ENCODE data around the gene ATF6B.
A peak's percentile ranks its signal among the peaks of the same experiment; 100 is the strongest.
"Not testable (repeated sequence)": the region's sequence is repeated elsewhere in the genome, so short reads cannot be mapped to it uniquely, and the experiment has no call there.

Gene ATF6B

DNA sequence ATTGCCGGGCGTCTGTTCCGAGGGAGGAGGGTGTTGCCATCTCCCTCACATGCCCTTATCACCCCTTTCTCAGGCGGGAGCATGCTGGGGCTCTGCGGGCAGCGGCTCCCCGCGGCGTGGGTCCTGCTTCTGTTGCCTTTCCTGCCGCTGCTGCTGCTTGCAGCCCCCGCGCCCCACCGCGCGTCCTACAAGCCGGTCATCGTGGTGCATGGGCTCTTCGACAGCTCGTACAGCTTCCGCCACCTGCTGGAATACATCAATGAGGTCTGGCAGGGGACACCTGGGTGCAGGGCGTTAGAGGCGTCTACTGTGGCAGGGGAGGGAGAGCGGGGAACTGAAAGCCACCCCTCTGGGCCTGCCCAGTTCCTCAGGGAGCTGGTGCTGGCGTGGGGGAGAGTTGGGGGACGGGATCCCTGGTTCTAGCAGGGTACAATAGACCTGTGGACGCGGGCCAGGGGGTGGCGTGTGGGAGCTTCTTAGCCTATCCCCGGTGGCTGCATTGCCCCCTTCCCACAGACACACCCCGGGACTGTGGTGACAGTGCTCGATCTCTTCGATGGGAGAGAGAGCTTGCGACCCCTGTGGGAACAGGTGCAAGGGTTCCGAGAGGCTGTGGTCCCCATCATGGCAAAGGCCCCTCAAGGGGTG, 26.6 kb upstream of the ATF6B start:
- peak; percentile 85 for DNase-seq (ENCODE audit: low spot score)

DNA sequence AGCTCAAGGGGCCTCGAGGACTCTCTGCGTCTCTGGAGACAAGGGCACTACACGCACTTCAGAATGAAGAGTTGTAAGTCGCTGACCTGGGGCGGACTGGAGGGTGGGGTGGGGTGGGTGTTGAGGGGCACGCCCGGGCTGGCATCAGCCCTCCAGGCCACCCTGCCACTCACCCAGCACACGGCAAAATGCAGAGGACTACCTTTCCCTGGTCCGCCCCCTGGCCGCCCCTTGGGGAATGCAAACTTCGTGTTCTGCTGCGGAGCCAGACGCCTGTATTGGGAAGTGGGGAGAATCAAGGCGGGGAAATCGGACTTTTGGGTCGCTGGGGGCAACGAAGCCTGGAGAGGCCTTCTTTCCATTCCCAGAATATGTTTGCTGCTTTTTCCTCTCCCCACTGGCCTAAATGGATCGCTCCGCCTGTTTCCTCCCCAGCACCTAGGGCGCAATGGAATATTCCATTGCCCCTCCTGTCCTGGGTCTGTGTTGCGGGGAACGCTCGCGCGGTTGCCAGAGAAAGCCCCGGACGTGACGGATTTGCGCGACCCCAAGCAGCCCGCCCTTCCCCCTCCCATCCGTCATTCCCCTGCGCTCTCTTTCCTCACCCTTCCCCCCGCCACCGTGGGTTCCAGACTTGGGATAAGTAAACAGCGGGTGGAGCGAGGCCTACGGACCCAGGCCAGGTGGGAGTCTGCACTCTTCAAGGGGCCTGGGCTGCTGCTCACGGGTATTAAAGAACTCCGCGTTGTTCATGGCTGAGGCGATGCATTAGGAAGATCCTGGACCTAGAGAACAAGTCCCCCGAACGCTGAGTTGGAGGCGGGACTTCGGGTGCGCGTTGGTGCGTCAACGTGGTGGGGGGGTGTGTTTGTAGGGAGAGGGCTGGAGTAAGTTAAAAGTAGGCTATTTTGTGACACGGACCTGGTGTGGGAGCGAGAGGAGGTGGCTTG, 25.8 kb upstream of the ATF6B start, which contains the start of gene PPT2:
Gene PPT2 (plus strand): TSS at position 578 of the 950 bp plus-strand sequence. CDS start 454 bp downstream, outside the sequence.
- peak; percentile 37 for DNase-seq (ENCODE audit: low spot score)

DNA sequence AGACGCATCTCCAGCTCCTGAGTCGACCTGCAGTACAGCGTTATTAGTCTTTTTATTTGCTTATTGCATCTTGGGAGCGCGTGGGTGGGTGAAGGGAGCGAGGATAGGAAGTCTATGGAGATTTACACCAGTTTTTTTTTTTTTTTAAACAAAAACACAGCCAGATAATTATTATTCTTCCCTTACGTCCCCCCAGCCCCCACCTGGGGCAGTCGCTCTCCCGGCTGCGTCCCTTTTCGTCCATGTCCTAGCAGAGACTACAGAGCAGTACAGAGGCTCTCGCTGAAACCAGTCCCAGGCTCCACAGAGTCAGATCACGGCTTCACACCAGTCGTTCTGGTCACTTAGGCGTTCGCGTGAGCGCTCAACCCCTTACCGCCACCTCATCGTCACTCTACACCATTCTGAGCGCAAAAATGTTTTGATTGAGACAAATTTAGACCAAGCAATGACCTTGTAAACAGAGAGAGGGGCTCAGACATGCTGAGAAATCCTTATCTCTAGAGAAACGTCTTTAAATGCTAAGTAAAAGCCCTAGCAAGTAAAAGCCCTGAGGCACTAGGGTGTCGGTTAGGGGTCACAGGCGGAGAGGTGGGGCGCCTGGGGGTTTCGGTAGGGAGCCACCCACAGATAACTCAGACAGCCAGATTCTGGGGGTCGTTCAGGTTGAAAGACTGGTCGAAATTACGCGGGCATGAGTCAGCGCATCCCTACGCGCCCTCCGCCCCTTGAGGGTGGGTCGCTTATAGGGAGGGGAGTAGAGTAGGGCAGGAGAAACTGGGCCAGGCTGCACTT, 24.9 kb upstream of the ATF6B start:
- DNase-seq (ENCODE audit: low spot score): no peak

DNA sequence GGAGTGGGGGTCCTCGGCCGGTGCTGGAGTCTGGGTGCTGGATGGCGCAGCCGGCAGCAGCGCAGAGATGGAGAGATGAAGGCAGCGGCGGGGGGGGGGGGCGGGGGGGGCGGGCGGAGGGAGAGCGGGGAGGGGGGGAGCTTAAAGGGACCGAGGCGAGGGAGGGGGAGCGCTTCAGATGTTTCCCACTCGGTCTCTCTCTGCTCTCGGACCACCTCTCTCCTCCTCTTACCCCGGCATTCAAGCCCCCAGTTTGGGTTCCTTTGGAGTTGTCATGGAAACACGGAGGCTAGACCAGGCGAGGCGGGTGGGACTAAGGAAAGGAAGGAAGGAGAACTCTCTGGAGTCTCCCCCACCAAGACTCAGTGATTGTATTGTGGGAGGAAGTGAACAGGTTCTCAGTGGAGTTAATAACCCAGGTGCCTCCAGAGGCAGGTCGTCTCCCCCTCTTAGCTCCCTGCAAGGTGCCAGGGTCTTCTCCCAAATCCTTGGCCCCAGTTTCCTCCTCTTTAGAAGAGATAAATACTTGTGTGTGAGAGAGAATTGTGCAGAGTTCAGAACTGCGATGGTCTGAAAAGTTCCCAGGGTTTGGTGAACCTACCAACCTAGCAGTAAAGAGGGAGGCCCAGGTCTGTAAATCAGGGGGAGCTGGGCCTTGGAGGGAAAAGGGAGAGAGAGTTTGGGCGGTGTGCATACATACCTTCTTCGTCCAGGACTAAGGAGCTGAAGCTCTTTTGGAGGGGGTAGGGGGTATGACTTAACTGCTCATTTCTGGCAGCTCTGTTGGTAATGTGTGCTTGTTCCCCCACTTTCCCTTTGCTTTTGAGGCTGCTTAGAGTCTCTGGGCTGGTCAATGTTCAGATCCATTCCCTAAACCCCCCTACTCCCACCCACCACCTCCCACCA, 24.1 kb upstream of the ATF6B start, which contains the start of gene PRRT1:
Gene PRRT1 (minus strand): TSS at position 77 of the 906 bp plus-strand sequence. CDS start 112 bp downstream, outside the sequence.
- no peak for DNase-seq (ENCODE audit: low spot score)

DNA sequence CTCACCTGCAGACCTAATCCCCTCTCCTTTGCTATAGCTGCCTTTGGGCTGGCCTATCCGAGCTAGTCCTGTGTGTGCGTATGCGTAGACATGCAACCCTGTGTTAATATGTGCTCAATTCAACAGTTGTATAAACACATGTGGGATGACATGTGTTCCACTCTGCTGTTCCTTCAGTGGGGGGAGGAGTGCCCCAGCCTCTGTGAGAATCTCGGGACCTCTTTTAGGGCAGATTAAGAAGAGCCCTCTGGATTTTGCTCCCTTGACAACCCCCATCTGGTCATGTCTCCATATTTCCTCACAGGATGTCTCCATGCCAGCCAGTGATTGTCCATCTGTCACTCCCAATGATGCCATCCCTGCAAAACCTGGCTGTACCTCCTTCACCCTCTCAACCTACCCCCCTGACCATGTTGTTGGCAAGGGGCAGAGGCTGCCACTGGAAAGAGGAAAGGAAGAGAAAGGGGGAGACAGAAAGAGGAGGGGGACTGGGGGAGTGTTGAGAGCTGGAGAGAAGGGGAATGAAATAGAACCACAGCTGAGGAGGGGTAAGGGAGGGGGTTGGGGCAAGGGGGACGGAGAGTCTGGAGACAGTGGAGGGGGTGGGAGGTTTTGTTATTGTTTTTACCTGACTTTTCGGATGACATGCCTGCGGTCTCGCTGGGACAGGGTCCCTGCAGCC, 23.3 kb upstream of the ATF6B start:
- no peak for DNase-seq (ENCODE audit: low spot score)

DNA sequence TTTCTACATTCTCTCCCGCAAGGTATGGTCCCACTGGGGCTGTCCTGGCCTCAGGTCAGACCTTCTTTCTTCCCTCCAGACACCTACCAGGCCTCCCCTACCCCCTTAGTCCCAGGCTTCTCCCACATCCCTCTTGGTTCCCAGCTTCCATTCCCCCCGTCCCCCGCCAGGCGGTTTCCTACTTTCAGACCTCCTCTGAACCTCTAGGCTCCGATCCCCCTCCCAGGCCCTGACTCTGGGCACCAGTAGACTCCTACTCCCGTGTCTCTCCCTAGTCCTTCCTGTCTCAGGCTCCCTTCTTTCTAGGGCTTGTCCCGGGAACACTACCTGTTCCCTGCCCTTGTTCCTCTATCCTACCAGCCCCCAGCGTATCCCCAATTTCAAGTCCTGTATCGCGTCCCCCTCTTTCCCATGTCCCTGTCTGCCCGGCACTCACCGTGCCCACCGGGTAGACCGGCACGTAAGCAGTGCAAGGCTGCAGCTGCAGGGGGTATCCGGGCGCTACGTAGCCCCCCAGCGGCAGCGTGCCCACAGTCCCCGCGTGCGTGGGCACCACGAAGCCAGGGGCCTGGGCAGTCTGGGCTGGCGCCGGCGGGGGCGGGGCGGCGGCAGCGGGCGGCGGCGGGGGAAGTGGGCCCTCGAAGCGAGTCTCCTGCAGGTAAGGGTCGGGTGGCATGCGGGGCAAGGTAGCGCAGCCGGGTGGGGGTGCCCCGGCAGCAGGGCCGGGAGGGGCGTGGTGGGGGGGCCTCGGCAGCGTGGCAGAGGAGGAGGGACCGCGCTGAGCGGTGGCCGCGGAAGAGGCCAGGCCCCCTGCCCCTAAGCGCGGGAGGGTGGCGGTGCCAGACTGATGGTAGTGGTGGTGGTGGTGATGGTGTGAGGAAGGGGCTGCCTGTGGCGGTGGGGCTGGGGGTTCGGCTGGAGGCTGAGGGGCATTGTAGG, 22.2 kb upstream of the ATF6B start:
- DNase-seq (ENCODE audit: low spot score): no peak

DNA sequence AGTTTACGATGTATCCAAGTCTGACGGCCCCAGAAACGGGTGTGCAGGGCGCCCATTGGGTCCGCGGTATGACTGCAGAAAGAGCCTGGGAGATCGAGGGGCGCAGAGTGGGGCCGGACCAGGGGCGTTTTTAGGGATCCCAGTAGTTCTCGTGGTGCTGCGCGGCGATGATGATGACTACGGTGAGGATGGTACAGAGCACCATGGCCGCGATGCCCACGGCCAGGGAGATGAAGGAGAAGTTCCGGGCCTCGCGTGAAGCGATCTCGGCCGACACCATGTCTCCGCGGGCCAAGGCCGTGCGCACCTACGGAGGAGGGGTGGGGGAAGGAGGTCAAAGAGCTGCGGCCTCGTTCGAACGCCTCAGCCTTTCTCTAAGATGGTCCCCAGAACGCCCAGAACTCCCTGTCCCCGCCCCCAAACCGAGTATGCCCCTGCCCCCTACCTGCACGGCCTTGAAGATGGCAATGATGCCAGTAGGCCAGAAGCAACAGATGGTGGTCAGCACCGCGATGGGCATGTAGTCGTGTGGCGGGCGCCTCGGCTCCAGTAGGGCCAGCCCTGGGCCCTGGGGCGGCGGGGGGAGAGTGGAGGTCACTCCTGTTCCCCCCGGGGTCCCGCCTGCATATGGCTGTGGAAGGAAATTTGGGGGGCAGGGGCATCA, 21.2 kb upstream of the ATF6B start:
- no peak for DNase-seq (ENCODE audit: low spot score)

DNA sequence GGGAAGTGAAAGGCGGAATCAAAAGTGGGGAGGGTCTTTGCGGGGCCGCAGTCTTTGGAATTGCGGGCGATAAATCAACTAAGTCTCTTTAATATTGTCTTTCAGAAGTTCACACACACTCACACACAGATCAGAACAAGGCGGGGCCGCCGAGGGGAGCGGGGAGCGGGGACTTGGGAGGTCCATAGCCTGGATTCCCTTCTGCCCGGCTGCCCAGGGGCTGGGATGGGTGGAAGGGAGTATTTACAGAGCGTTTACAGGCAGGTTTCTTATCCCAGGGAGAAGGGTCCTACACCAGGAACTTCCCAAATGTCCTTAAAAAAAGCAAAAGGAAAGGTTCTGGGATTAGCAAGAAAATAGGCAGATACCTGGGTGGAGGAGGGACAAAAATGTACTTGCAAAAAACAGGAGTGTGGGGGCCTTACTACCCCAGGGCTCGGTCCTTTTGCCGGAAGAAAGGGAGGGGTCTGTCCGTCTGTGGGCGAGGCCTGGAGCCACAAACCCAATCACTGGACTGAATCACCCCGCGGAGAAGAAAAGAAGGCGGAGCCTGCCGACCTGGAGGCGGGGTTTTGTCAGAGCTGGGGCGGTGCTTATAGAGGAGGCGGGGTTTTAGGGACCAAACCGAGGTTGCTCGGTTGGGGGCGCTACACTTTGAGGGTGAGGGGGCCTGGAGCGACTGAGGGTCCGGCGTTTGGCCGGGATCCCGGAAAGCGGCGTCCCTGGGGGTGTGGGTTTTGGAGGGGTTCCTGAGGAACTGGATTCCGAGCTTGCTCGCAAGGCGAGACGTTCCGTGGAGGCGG, 20.4 kb upstream of the ATF6B start:
- DNase-seq (ENCODE audit: low spot score): peak; percentile 40

DNA sequence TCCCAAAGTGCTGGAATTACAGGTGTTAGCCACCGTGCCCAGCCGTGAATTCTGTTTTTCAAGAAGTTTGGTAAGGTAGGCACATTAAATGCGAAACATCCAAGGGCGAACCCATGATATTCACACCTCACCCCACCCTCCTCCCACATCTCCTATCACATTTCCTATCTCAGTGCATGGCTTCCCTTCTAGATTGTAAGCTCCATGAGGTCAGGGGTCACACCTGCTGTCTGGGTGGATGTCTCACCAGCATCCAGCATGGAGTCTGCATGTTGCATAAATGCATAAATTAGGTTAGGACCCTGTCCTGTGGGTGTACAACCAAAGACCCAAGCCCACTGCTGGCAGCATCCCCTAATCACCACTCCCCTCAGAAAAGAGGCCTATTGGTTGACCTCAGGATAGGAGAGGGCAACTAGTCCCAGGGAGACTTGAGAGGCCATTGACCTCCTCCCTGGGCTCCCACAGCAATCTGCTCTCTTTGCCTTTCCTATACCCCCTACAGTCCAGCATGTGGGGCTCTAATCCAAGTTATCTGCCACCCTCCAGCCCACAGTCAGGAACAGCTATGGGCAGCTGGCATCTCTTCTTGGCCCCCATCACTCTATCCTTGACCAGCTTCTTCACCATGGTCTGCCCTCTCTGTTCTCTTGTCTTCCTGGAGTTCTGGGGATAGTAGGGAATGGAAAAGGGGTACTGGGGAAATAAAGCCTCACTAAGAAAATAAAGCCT, 19.5 kb upstream of the ATF6B start:
- no peak for DNase-seq (ENCODE audit: low spot score)

DNA sequence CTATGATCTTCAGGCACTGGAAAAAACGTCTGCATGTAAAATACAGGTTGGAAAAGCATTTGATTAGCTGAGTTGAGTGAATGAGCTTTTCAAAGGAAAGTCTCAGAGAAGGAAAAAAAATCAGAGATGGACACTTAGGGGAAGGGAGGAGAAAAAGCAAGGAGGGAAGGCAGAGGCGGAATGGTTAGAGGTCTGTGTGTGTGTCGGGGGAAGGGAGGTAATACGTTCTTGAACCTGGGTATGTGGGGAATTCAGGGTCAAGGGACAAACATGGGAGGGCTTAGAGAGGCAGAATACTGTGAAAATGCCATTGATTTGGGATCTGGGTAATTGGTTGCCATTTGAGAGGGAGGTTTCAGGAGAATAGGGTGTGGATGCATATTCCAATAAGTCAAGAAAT, 18.6 kb upstream of the ATF6B start:
- DNase-seq (ENCODE audit: low spot score): no peak

DNA sequence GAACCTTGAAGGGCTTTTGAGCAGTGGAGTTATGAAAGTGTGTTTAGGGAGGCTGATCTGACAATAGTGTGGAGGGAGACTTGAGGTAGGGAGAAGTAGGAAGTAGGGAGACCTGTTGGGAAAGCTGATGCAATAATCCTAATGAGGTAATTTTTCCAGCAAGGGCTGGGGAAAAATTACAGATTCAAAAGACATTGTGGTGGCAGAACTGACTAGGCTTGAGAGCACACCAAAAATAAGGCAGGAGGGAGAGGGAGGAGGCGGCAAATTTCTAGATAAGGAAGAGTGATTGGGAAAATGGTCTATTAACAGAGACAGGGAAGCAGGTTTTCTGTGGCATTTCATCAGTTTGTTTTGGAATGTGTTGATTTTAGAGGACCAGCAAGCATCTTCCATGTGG, 18.2 kb upstream of the ATF6B start:
- no peak for DNase-seq (ENCODE audit: low spot score)

DNA sequence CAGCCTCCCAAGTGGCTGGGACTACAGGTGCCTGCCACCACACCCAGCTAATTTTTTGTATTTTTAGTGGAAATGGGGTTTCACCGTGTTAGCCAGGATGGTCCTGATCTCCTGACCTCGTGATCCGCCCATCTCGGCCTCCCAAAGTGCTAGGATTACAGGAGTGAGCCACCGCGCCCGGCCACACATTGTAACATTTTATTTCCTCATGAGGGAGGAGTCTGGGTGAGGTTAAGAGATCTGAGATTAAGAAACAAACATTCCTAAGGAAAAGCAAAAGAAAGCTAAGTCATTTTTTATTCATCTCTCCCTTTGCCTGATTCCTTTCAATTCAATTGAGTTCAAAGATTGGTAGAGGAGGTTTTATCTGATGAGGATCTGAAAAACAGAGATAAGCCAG, 16.2 kb upstream of the ATF6B start:
- DNase-seq (ENCODE audit: low spot score): not testable (repeated sequence)

DNA sequence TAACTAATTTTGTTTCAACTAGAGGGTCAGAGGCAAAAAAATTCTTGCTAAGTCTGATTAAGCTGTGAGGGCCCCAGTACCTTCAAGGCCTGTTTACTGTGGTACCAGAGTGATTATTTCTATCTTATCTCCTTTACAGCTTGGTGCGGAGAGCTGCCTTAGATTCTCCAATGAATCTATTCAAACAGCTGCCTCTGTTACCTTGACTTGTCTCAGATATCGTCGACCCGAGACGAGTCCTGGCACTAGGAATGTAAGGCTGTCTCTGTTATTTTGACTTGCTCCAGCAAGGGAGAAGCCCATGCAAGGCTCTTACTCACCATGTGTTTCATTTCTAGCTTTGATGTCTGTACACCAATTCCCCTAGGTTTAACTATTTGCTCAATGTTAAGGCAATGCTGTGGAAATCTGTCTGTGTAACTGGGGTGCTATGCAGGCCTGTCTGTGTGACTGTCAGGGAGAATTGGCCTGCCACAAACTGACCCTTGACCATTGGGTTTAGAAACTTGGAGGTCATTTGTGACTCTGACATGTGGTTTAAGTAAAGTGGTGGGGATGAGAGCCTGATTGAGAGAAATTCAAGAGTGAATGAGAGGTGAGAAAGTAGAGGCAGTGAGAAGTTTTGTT, 12.5 kb upstream of the ATF6B start:
- DNase-seq (ENCODE audit: low spot score): no peak

DNA sequence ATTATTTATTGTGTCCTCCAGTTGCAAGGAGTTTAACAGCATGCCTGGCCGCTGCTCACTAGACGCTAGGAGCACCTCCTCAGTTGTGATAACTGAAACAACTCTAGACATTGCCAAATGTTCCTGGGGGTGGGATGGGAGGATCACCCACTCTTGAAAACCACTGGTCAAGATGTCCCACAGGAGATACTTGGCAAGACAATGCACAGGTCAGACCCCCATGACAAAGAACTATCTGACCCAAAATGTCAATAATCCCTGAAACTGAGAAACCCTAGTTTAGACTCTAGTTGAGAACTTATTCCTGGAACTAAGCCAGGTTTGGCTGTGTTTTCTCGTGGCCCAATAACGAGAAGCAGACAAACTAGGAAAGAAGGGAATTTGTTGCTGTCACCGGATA, 11.5 kb upstream of the ATF6B start:
- DNase-seq (ENCODE audit: low spot score): no peak

DNA sequence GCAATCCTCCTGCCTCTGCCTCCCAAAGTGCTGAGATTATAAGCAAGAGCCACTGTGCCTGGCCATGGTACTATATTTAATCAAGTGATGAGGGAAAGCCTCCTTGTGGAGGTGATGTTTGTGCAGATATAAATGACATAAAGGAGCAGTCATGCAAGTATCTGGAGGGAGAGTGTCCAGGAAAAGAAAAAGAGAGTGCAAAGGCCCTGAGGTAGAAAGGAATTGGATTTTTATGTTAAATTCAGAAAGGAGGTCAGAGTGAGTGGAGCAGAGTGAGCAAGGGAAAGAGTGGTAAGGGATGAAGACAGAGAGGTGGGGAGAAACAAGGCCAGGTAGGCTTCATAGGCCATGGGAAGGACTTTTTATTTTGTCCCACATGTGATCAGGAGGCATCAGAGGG, 9.4 kb upstream of the ATF6B start:
- DNase-seq (ENCODE audit: low spot score): no peak

DNA sequence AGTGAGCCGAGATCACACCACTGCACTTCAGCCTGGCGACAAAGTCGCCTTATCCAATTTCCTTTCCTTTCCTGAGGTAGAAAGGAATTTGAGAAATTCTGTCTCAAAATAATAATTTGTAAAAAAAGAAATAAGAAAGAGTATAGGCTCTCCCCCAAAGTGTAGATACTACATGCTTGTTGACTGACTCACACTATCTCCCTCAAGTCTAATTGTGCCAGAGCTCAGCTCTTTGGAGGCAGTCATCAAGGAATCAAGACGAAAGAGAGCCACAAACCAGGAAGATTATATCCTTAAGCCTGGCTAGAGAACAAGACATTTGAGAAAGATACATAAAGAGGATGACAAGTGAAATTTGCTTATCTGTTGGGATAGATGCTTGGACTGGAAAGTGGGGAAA, 5.7 kb upstream of the ATF6B start:
- no peak for DNase-seq (ENCODE audit: low spot score)

DNA sequence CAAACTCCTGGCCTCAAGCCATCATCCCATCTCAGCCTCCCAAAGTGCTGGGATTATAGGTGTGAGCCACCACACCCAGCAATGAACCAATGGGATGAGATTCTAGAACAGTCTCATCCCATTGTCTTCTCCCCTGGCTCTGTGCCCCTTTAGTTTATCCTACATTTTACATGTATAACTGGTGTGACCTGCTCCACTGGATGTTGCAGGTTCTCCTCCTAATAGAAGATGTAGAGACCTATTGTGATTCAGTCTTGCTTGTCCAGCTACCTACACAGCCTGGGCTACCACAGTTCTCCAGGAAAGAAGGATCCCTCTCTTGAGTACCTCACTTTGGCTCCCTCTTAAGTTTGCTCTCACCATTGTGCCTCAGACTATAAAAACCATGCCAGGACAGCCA, 4.1 kb upstream of the ATF6B start:
- no peak for DNase-seq (ENCODE audit: low spot score)

Measured in germinal center (tissue), 1 donor.